Progenitor cell of endocrine pancreas (in vitro differentiated cells): ENCODE measurements around the gene HOXB6. TPM values are rescaled to one million over a fixed set of nuclear protein-coding genes. Genes with fewer than 3 reads are reported as not detected.

Experiments used
- DNase-seq: peaks from one replicate; pipeline ENCODE4 v3.0.0; 2021; ENCODE audit warnings: low spot score; ENCODE audit not compliant: unreplicated experiment
- H3K27ac Mint-ChIP-seq: 2 replicates; pipeline ENCODE4 v1.8.0; 2021; ENCODE audit warnings: mild to moderate bottlenecking, moderate library complexity, mixed read lengths
- H3K27me3 Mint-ChIP-seq: 2 replicates; pipeline ENCODE4 v1.8.0; 2021; ENCODE audit warnings: mixed read lengths
- H3K36me3 Mint-ChIP-seq: 2 replicates; pipeline ENCODE4 v1.8.0; 2022; ENCODE audit warnings: mixed read lengths; ENCODE audit not compliant: insufficient read depth
- H3K4me1 Mint-ChIP-seq: 2 replicates; pipeline ENCODE4 v1.8.0; 2021; ENCODE audit warnings: low read depth, mixed read lengths
- H3K4me3 Mint-ChIP-seq: 2 replicates; pipeline ENCODE4 v1.8.0; 2021; ENCODE audit warnings: low read depth, mild to moderate bottlenecking, moderate library complexity, mixed read lengths
- H3K9me3 Mint-ChIP-seq: 2 replicates; pipeline ENCODE4 v1.8.0; 2021; ENCODE audit warnings: low read depth, mixed read lengths
- CTCF ChIP-seq: fragments of 200-600 bp; sonication (generic); IDR thresholded peaks from one replicate; pipeline ENCODE4 v1.5.0; 2021; ENCODE audit warnings: antibody characterized with exemption, mild to moderate bottlenecking; ENCODE audit not compliant: unreplicated experiment
- total RNA-seq: library from RNA; stranded (reverse); gene quantifications from 2 replicates; pipeline ENCODE4 v1.2.1, GENCODE V29; 2021

Gene HOXB6
- total RNA-seq, 1 donor from 2014 or later, result 0.96 TPM

GRCh38 chr17:48609033-48609432 is 4.2 kb upstream of the HOXB6 start:
- Mint-ChIP-seq H3K27me3 (peaks cover 89% of the 10 kb centered on the region), H3K36me3 (no peaks in the 10 kb centered on the region), H3K4me3 (no peak overlapping the region), H3K9me3 (no peaks in the 10 kb centered on the region), H3K27ac (no peak overlapping the region), H3K4me1 (peaks cover 11% of the 10 kb centered on the region)
- no peak for DNase-seq
- no peak for TF ChIP-seq CTCF

GRCh38 chr17:48608494-48608834 is 3.7 kb upstream of the HOXB6 start:
- no peak overlapping the region for H3K27ac Mint-ChIP-seq
- no peaks in the 10 kb centered on the region for H3K9me3 Mint-ChIP-seq
- peaks cover 89% of the 10 kb centered on the region for H3K27me3 Mint-ChIP-seq
- no peak overlapping the region for H3K4me3 Mint-ChIP-seq
- no peak for TF ChIP-seq CTCF
- no peak for DNase-seq
- no peaks in the 10 kb centered on the region for H3K36me3 Mint-ChIP-seq
- peaks cover 11% of the 10 kb centered on the region for H3K4me1 Mint-ChIP-seq

GRCh38 chr17:48606892-48607614 is 2.3 kb upstream of the HOXB6 start:
- peaks cover 91% of the 10 kb centered on the region for H3K27me3 Mint-ChIP-seq
- H3K4me1 Mint-ChIP-seq, result peaks cover 6% of the 10 kb centered on the region
- no peaks in the 10 kb centered on the region for H3K9me3 Mint-ChIP-seq
- no peaks in the 10 kb centered on the region for H3K36me3 Mint-ChIP-seq
- TF ChIP-seq CTCF, result no peak
- no peak overlapping the region for H3K4me3 Mint-ChIP-seq
- DNase-seq, result no peak
- no peak overlapping the region for H3K27ac Mint-ChIP-seq

GRCh38 chr17:48605991-48606891 is 1.5 kb upstream of the HOXB6 start:
- Mint-ChIP-seq H3K4me1 (peaks cover 7% of the 10 kb centered on the region), H3K27me3 (peaks cover 93% of the 10 kb centered on the region), H3K27ac (no peak overlapping the region), H3K36me3 (no peaks in the 10 kb centered on the region), H3K9me3 (no peaks in the 10 kb centered on the region), H3K4me3 (no peak overlapping the region)
- TF ChIP-seq CTCF, result no peak
- DNase-seq, result no peak

- Mint-ChIP-seq H3K4me1 (peaks cover 4% of the 10 kb centered on the region), H3K4me3 (no peak overlapping the region), H3K27me3 (peaks cover 94% of the 10 kb centered on the region), H3K36me3 (no peaks in the 10 kb centered on the region), H3K27ac (peak overlapping the region; percentile 14), H3K9me3 (no peaks in the 10 kb centered on the region)
- TF ChIP-seq CTCF, result no peak
- DNase-seq, result no peak
Observed at GRCh38 chr17:48605409-48605919, 678 bp upstream of the HOXB6 start.
